A549 treated with AZD2906 at 1 μM for 4 hours (cell line): ENCODE data around the gene FAM184A. TPM values are rescaled to one million over a fixed set of nuclear protein-coding genes. Genes with fewer than 3 reads are reported as not detected.

Experiments
- total RNA-seq: library from RNA; stranded (reverse); fragments of 200-300 nt; extraction: Qiagen RNA extraction; gene quantifications from 5 replicates; pipeline ENCODE4 v1.2.3, GENCODE V29; 2022

FAM184A gene, protein sequence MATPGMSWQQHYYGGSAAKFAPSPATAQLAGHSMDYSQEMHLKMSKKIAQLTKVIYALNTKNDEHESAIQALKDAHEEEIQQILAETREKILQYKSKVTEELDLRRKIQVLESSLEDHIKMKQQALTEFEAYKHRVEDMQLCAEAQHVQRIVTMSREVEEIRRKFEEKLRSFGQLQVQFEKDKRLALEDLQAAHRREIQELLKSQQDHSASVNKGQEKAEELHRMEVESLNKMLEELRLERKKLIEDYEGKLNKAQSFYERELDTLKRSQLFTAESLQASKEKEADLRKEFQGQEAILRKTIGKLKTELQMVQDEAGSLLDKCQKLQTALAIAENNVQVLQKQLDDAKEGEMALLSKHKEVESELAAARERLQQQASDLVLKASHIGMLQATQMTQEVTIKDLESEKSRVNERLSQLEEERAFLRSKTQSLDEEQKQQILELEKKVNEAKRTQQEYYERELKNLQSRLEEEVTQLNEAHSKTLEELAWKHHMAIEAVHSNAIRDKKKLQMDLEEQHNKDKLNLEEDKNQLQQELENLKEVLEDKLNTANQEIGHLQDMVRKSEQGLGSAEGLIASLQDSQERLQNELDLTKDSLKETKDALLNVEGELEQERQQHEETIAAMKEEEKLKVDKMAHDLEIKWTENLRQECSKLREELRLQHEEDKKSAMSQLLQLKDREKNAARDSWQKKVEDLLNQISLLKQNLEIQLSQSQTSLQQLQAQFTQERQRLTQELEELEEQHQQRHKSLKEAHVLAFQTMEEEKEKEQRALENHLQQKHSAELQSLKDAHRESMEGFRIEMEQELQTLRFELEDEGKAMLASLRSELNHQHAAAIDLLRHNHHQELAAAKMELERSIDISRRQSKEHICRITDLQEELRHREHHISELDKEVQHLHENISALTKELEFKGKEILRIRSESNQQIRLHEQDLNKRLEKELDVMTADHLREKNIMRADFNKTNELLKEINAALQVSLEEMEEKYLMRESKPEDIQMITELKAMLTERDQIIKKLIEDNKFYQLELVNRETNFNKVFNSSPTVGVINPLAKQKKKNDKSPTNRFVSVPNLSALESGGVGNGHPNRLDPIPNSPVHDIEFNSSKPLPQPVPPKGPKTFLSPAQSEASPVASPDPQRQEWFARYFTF
- 0.08 TPM in 1 of 5 replicates, not detected in the others for total RNA-seq

DNA sequence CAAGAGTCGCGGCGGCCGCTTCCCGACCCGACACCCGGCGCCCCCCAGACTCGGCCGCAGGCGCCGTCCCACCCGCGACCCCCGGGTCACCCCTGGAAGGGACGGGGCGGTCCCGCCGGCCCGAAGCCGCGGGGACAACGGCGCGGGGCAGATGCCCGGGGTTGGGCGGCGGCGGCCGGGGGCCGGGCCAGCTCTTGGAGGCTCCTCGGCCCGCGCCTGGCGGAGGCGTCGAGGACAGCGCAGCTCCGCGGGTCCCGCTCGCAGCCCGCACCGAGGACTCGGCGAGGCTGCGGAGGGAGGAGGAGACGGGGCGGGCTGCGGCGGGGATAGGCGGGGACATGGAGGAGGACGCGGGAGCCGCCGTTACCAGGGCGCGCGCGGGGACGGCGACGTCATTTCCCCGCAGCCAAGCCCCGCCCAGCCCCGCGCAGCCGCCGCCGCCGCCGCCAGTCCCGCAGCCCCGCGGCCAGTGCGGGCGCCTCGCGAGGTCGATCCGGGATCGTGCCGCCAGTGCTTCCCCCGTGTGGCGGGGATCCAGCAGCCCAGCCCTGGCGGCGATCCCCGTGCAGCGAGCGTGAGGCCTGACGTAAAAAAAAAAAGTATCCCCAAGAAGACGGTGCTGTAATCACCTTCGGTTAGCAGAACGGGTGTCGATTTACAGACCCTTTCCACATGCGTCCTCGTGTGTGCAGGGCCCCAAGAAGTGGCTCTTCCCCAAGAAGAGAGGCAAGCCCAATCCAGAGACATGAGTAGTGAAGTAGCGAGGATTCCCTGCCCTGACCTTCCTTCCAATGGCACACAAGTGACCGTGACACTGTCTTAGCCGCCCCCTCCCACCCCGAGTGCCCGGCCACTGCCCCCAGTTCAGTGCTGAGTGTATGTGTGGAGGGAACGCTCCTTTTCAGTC, at the start of gene FAM184A:
FAM184A (minus strand) TSS at position 289 of the 907 bp plus-strand sequence. CDS start 365 bp downstream, outside the sequence.

DNA sequence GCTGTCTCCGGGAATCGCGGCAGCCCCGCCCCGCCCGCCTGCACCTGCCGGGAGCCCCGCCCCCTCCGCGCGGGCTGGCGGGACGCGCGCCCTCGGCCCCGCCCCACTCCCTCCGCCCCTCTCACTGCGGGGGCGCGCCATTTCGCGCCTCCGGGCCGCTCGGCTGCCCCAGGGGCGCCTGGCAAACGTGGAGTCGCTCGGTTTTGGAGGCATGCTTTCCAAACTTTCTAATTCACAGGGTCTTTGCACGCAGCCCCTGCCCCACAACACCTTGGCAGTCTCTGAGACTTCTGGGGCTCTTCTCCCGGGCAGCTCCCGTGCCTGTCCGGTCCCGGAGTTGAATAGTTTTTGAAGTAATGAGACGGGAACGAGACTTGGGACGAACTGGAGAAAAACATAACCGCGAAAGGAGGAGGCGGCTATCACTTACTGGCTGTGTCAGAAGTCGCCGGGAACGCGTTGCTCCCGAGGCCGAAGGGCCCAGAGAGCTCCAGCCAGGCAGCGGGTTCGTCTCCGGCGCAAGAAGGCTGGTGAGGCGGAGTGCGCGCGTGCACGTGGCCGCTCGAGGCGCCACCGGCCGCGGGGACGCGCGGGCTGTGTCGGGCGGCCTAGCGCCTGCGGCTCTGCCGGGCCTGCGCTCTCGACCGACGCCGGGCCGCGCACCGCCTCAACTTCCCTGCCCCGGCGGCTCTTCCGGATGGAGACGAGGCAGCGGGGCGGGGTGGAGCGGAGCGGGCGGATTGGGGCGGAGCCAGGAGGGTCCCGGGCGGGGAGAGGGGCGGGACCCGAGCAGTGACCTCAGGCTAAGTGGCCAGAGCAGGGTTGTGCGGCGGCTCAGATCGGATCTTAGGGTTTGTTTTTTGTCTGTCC, 143.8 kb downstream of the FAM184A start, which contains the start of gene MCM9:
MCM9 (minus strand) TSS at position 699 of the 870 bp plus-strand sequence. CDS start 3,436 bp downstream, outside the sequence.

Other genes starting within 250 kb of the FAM184A start
- 7.7 to 8.8 TPM (median 7.9 TPM) in 5 replicates for gene ASF1A, start 184.5 kb downstream of the FAM184A start, total RNA-seq
- 4.0 to 5.8 TPM (median 5.0 TPM) in 5 replicates for gene MCM9, start 143.5 kb downstream of the FAM184A start, total RNA-seq